Uterus (tissue), 4 donors: ENCODE measurements around the gene AK9. TPM values are rescaled to one million over a fixed set of nuclear protein-coding genes. Genes with fewer than 3 reads are reported as not detected.
"Not testable (repeated sequence)": the region's sequence is repeated elsewhere in the genome, so short reads cannot be mapped to it uniquely, and the experiment has no call there.

Source experiments
- DNase-seq, 2 donors: peaks; one replicate each; pipeline ENCODE4 v3.0.0-alpha.2; 2019 to 2020
- H3K27ac ChIP-seq, 2 donors: fragments of 200-600 bp; sonication (generic); 1 replicate in 1 of 2; 2 replicates in 1 of 2; pipeline ENCODE4 v1.5.1; 2016 to 2018
- H3K27me3 ChIP-seq, 2 donors: fragments of 200-600 bp; sonication (generic); one replicate each; pipeline ENCODE4 v1.5.1; 2018 to 2019; ENCODE audit warnings: control low read depth in 1 of 2
- H3K36me3 ChIP-seq, 2 donors: fragments of 200-600 bp; sonication (generic); one replicate each; pipeline ENCODE4 v1.5.1; 2019; ENCODE audit warnings: control low read depth in 1 of 2
- H3K4me1 ChIP-seq, 2 donors: fragments of 200-600 bp; sonication (generic); one replicate each; pipeline ENCODE4 v1.5.1; 2018 to 2019; ENCODE audit warnings: control low read depth in 1 of 2
- H3K4me3 ChIP-seq, 2 donors: fragments of 200-600 bp; sonication (generic); 1 replicate in 1 of 2; 2 replicates in 1 of 2; pipeline ENCODE4 v1.5.1; 2018 to 2019; ENCODE audit warnings: mild to moderate bottlenecking in 1 of 2
- H3K9me3 ChIP-seq, 2 donors: fragments of 200-600 bp; sonication (generic); one replicate each; pipeline ENCODE4 v1.5.1; 2019; ENCODE audit warnings: control low read depth in 1 of 2
- POLR2A ChIP-seq, 2 donors: fragments of 450-650 bp; IDR thresholded peaks; one replicate each; pipeline ENCODE4 v1.6.1; 2016; ENCODE audit warnings: antibody characterized with exemption in 2 of 2, mild to moderate bottlenecking in 1 of 2, moderate library complexity in 1 of 2
- intact Hi-C: fragments of 100-400 bp; cut with DNase I; formaldehyde crosslinking; loops from one replicate; pipeline ENCODE4 v1.15.1; 2023; ENCODE audit warnings: low total_unique reads
- total RNA-seq, 4 donors: library from RNA; depleted of rRNA in 3 of 4; stranded (reverse); fragments of >200 nt in 3 of 4; gene quantifications; one replicate each; pipeline versions ENCODE4 v1.1.0 to v1.2.4, GENCODE V29; 2014 to 2023
- TF ChIP-seq, protein P1 (sequence below), 4 experiments: fragments of 200-600 bp in 2 of 4; fragments of 450-650 bp in 2 of 4; sonication (generic) in 2 of 4; IDR thresholded peaks; one replicate each; pipeline ENCODE4 v1.5.1; 2016 to 2019; ENCODE audit warnings: antibody characterized with exemption in 4 of 4, mild to moderate bottlenecking in 2 of 4, moderate library complexity in 1 of 4
- donor health status: DM: yes; HTN: yes; CAD: no.

AK9 gene
- total RNA-seq, 4 donors from 2014 or later = 12.3 to 27.9 (median 13.5) TPM

DNA sequence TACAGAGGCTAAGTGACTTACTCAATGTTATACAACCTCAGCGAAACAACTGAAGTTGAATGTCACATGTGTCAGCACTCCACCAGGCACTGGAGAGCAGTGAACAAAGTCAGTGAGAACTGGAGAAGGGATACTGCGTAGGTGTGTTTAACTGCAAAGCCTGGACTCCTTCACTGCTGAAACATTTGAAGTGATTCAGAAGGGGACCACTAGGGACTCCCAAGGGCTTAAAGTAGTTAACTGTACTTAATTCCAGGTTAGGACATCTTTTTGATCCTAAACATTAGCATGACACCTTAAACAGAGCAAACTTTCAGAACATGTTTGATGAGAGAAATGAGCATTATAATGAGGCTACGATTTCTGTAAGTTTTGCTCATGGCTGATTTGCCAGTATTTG is 163.0 kb downstream of the AK9 start:
- TF ChIP-seq, protein P1, sequence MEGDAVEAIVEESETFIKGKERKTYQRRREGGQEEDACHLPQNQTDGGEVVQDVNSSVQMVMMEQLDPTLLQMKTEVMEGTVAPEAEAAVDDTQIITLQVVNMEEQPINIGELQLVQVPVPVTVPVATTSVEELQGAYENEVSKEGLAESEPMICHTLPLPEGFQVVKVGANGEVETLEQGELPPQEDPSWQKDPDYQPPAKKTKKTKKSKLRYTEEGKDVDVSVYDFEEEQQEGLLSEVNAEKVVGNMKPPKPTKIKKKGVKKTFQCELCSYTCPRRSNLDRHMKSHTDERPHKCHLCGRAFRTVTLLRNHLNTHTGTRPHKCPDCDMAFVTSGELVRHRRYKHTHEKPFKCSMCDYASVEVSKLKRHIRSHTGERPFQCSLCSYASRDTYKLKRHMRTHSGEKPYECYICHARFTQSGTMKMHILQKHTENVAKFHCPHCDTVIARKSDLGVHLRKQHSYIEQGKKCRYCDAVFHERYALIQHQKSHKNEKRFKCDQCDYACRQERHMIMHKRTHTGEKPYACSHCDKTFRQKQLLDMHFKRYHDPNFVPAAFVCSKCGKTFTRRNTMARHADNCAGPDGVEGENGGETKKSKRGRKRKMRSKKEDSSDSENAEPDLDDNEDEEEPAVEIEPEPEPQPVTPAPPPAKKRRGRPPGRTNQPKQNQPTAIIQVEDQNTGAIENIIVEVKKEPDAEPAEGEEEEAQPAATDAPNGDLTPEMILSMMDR (IDR thresholded peaks at IDR 0.05) = no peak
- no peak for TF ChIP-seq POLR2A (IDR thresholded peaks at IDR 0.05)

DNA sequence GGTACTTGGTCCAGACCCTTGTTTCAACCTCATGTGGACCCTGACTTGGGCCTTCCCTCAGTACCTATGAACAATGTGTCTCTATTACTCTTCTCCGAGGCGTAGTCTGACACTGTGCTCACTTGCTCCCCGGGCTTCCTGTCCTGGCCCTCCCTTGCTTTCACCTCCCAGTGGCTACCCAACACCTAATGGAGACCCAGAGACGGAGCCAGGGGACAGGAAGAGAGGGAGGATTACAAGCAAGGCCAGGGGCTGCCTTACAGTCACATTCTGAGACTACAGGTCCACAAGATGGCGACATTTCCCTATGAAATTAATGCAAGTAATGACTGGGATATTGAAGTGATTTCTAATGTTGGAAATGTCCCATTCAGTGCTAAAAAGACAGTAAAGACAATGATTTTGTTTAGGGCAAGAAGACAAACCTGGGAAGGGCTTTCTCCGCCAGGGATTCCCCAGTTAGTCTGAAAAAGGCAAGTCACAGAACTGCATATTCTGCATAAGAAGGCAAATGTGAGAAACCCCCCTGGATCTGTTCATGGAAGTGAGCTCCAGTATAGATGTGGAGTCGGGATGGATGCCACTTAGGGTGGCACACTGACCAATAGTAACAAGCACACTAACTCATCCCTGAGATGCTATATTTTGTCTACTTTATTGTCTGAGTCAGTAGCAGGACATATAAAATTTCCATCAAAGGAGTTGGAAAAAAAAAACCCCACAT is 163.9 kb downstream of the AK9 start:
- Histone ChIP-seq H3K4me3 (no peak overlapping the region), H3K36me3 (no peaks in the 10 kb centered on the region), H3K27ac (no peak overlapping the region), H3K9me3 (no peaks in the 10 kb centered on the region), H3K4me1 (no peaks in the 10 kb centered on the region), H3K27me3 (no peaks in the 10 kb centered on the region)
- TF ChIP-seq, protein P1 (IDR thresholded peaks at IDR 0.05) = peak in 3 of 4 experiments; percentile 9 to 47 (median 36)
- no peak for TF ChIP-seq POLR2A (IDR thresholded peaks at IDR 0.05)
- intact Hi-C loops = no loop called here
- peak in 1 of 2 donors; percentile 19 for DNase-seq

More for the DNA sequence above, 163.0 kb downstream of the AK9 start:
- no peak overlapping the region for H3K27ac ChIP-seq
- no peaks in the 10 kb centered on the region for H3K27me3 ChIP-seq
- H3K36me3 ChIP-seq = no peaks in the 10 kb centered on the region
- no peak for DNase-seq
- H3K4me1 ChIP-seq = no peaks in the 10 kb centered on the region
- intact Hi-C loops = no loop called here
- H3K9me3 ChIP-seq = no peaks in the 10 kb centered on the region
- H3K4me3 ChIP-seq = no peak overlapping the region

DNA sequence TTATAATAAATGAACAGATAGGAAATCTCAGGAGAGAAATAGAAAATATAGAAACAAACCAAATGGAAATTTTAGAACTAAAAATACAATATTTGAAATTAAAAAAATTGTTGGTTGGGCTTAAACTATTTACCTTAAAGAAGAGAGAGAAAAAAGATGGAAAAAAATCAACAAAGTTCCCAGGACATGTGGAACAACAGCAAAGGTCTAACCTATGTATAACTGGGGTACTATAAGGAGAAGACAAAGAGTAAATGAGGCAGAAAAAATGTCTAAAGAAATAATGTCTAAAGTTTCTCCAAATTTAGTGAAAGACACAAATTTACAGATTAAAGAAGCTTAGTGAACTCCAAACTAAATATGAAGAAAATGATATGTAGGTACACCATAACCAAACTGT is 166.9 kb downstream of the AK9 start:
- H3K27ac ChIP-seq = no peak overlapping the region
- no peaks in the 10 kb centered on the region for H3K36me3 ChIP-seq
- intact Hi-C loops = no loop called here
- H3K9me3 ChIP-seq = no peaks in the 10 kb centered on the region
- no peak for TF ChIP-seq POLR2A (IDR thresholded peaks at IDR 0.05)
- TF ChIP-seq, protein P1 (IDR thresholded peaks at IDR 0.05) = no peak
- H3K27me3 ChIP-seq = no peaks in the 10 kb centered on the region
- no peaks in the 10 kb centered on the region for H3K4me1 ChIP-seq
- DNase-seq = no peak
- H3K4me3 ChIP-seq = no peak overlapping the region

DNA sequence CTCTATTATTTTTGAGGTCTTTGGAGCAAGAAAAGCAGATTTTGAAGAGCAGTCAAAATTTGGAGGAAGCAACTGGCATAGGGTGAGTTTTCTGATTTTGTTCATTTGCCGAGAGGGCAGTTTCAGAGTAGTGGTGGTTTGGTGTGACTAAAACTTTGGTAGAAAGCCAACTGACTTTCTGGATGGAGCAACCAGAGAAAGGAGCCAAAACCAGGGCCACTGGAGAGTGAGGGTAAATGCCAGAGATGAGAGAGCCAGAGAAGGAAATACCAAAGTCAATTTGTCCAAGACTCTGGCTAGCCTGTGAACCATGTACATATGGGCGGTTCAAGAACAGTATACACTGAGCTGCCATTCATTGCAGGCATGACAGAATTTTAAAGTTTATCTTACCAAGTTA is 167.5 kb downstream of the AK9 start:
- DNase-seq = no peak
- no peaks in the 10 kb centered on the region for H3K9me3 ChIP-seq
- H3K36me3 ChIP-seq = no peaks in the 10 kb centered on the region
- no peaks in the 10 kb centered on the region for H3K27me3 ChIP-seq
- no peaks in the 10 kb centered on the region for H3K4me1 ChIP-seq
- no peak overlapping the region for H3K27ac ChIP-seq
- TF ChIP-seq POLR2A (IDR thresholded peaks at IDR 0.05) = no peak
- TF ChIP-seq, protein P1 (IDR thresholded peaks at IDR 0.05) = no peak
- intact Hi-C loops = no loop called here
- no peak overlapping the region for H3K4me3 ChIP-seq

DNA sequence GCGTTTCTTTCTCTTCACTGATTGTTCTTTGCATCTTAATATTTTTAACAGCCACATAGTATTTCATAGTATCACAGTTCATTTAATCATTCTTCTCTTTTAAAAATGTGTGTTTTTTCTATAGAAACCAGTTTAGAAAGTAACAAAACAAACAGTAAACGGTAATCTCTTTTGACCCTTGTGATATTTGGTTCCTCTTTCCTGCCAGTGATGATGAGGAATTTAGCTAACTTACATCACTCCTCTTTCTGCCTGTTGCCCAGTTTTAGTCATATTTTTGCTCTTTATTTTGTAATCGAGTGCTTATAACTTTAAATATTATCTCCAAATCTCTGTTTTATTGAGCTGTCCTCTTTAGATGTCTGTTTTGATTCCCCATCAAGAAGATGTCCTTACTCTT is 169.9 kb downstream of the AK9 start:
- no peak for DNase-seq
- no peaks in the 10 kb centered on the region for H3K36me3 ChIP-seq
- no peaks in the 10 kb centered on the region for H3K4me1 ChIP-seq
- H3K9me3 ChIP-seq = no peaks in the 10 kb centered on the region
- H3K27me3 ChIP-seq = no peaks in the 10 kb centered on the region
- intact Hi-C loops = no loop called here
- no peak overlapping the region for H3K4me3 ChIP-seq
- no peak for TF ChIP-seq POLR2A (IDR thresholded peaks at IDR 0.05)
- TF ChIP-seq, protein P1 (IDR thresholded peaks at IDR 0.05) = no peak
- no peak overlapping the region for H3K27ac ChIP-seq

DNA sequence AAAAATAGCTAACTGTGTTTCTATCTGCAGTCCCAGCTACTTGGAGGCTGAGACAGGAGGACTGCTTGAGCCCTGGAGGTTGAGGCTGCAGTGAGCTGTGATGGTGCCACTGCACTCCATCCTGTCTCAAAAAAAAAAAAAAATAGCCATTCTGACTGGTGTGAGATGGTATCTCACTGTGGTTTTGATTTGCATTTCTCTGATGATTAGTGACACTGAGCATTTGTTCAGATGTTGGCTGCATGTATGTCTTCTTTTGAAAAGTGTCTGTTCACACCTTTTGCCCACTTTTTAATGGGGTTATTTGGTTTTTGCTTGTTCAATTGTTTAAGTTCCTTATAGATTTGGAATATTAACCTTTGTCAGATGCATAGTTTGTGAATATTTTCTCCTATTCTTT is 171.4 kb downstream of the AK9 start:
- H3K27me3 ChIP-seq, intact Hi-C loops, H3K27ac ChIP-seq, DNase-seq, H3K4me1 ChIP-seq, H3K36me3 ChIP-seq, H3K9me3 ChIP-seq, H3K4me3 ChIP-seq: not testable (repeated sequence)
